HEK293 (cell line): Measurements from ENCODE around the gene DDX49.

ENCODE experiments used
- HOXC10 ChIP-seq: sonication (generic); formaldehyde crosslinking; IDR thresholded peaks from 2 replicates; pipeline ENCODE4 v1.8.1; 2023; ENCODE audit warnings: mild to moderate bottlenecking, missing genetic modification reagents
- IKZF3 ChIP-seq: fragments of 450-650 bp; IDR thresholded peaks from 2 replicates; pipeline ENCODE4 v1.5.0; 2018; ENCODE audit warnings: missing biosample characterization, mild to moderate bottlenecking, missing genetic modification characterization, moderate library complexity
- KLF10 ChIP-seq: fragments of 450-650 bp; IDR thresholded peaks from 2 replicates; pipeline ENCODE4 v1.5.1; 2018; ENCODE audit warnings: missing biosample characterization, mild to moderate bottlenecking, missing genetic modification characterization
- MYNN ChIP-seq: fragments of 450-650 bp; formaldehyde crosslinking; IDR thresholded peaks from 2 replicates; pipeline ENCODE4 v1.5.1; 2016; ENCODE audit warnings: missing biosample characterization, missing genetic modification characterization, borderline replicate concordance
- YY1 ChIP-seq: fragments of 450-650 bp; formaldehyde crosslinking; IDR thresholded peaks from 2 replicates; pipeline ENCODE4 v1.5.1; 2018; ENCODE audit warnings: missing biosample characterization, missing genetic modification characterization
- ZNF184 ChIP-seq: fragments of 450-650 bp; IDR thresholded peaks from 2 replicates; pipeline ENCODE4 v1.5.1; 2018; ENCODE audit warnings: missing biosample characterization, mild to moderate bottlenecking, missing genetic modification characterization
- ZNF239 ChIP-seq: fragments of 450-650 bp; formaldehyde crosslinking; IDR thresholded peaks from 2 replicates; pipeline ENCODE4 v1.5.1; 2016; ENCODE audit warnings: missing biosample characterization, missing genetic modification characterization
- ZNF610 ChIP-seq: fragments of 450-650 bp; formaldehyde crosslinking; IDR thresholded peaks from 2 replicates; pipeline ENCODE4 v1.5.1; 2016; ENCODE audit warnings: missing biosample characterization, missing genetic modification characterization, borderline replicate concordance
- TF ChIP-seq, protein P1 (sequence below): fragments of 450-650 bp; formaldehyde crosslinking; IDR thresholded peaks from 2 replicates; pipeline ENCODE4 v1.5.1; 2016; ENCODE audit warnings: missing biosample characterization, missing genetic modification characterization

DNA sequence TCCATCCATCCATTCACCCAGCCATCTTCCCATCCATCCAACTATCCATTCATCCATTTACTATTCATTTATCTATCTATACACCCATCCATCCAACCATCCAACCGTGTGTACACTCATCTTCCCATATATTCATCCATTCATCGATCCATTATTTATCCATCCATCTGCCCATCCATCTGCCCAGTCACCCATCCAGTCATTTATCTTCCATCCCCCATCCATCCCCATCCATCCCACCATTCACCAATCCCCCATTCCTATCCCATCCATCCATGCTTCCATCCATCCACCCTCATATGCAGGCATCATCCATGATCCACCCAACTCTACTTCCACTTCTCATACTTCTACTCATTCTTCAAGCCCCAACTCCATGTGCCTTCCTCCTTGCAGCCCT, 35.5 kb downstream of the DDX49 start:
- TF ChIP-seq ZNF610 (no peak), HOXC10 (CRISPR knock-in tag) (no peak), KLF10 (no peak), ZNF239 (tag by site-specific recombination) (no peak), IKZF3 (no peak), ZNF184 (tag by site-specific recombination) (no peak), YY1 (tag by site-specific recombination) (no peak), MYNN (no peak)
- TF ChIP-seq, protein P1, sequence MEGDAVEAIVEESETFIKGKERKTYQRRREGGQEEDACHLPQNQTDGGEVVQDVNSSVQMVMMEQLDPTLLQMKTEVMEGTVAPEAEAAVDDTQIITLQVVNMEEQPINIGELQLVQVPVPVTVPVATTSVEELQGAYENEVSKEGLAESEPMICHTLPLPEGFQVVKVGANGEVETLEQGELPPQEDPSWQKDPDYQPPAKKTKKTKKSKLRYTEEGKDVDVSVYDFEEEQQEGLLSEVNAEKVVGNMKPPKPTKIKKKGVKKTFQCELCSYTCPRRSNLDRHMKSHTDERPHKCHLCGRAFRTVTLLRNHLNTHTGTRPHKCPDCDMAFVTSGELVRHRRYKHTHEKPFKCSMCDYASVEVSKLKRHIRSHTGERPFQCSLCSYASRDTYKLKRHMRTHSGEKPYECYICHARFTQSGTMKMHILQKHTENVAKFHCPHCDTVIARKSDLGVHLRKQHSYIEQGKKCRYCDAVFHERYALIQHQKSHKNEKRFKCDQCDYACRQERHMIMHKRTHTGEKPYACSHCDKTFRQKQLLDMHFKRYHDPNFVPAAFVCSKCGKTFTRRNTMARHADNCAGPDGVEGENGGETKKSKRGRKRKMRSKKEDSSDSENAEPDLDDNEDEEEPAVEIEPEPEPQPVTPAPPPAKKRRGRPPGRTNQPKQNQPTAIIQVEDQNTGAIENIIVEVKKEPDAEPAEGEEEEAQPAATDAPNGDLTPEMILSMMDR: no peak
